ENCODE measurements around the gene SLC39A6. TPM values are rescaled to one million over a fixed set of nuclear protein-coding genes. Genes with fewer than 3 reads are reported as not detected.

SLC39A6 gene
- total and polyA plus RNA-seq, 12 donors: 4.3 to 79.1 (median 39.2) TPM

DNA sequence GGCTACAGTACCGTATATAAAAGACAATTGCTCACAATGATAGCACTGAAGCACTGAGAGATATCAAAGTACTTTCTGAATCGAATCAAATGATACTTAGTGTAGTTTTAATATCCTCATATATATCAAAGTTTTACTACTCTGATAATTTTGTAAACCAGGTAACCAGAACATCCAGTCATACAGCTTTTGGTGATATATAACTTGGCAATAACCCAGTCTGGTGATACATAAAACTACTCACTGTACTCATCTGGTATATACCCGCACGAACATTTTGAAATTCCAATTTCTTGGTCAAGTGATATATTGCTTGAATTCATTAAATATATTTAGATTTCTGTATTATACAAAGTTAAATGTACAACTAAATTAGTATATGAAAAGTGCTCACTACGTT lies 20.5 kb downstream of the SLC39A6 start:
- H3K9me3 ChIP-seq (replicated peaks in 1 of 3): no peaks in the 10 kb centered on the region
- H3K27me3 ChIP-seq: no peaks in the 10 kb centered on the region
- no peaks in the 10 kb centered on the region for H3K4me1 ChIP-seq (replicated peaks in 1 of 2)
- no peak overlapping the region for H3K27ac ChIP-seq
- TF ChIP-seq, protein P1, sequence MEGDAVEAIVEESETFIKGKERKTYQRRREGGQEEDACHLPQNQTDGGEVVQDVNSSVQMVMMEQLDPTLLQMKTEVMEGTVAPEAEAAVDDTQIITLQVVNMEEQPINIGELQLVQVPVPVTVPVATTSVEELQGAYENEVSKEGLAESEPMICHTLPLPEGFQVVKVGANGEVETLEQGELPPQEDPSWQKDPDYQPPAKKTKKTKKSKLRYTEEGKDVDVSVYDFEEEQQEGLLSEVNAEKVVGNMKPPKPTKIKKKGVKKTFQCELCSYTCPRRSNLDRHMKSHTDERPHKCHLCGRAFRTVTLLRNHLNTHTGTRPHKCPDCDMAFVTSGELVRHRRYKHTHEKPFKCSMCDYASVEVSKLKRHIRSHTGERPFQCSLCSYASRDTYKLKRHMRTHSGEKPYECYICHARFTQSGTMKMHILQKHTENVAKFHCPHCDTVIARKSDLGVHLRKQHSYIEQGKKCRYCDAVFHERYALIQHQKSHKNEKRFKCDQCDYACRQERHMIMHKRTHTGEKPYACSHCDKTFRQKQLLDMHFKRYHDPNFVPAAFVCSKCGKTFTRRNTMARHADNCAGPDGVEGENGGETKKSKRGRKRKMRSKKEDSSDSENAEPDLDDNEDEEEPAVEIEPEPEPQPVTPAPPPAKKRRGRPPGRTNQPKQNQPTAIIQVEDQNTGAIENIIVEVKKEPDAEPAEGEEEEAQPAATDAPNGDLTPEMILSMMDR (IDR thresholded peaks at IDR 0.05): no peak
- TF ChIP-seq POLR2A (IDR thresholded peaks at IDR 0.05): no peak
- intact Hi-C loops (cut with DNase I): no loop called here
- 89 to 96% (median 95%) methylated on average over 5 of the region's 5 CpGs for WGBS, 4 donors
- no peak for DNase-seq
- H3K36me3 ChIP-seq (replicated peaks in 1 of 2): peaks cover 0 to 33% of the 10 kb centered on the region in 2 donors
- H3K4me3 ChIP-seq: no peak overlapping the region

DNA sequence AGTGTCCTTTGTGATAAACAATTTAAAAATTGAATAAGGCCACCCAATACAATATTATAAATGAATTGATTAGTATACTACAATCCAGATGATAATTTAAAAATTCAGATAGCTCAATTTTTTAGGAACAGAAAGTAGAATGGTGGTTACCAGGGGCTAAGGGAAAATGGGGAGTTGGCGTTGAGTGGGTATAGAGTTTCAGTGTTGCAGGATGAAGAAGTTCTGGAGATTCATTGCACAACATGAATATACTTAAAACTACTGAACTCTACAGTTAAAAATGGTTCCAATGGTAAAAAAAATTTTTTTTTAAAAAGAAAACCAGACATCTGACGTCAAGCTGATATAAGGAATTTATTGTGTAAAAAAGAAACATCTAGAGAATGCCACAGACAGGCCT lies 20.9 kb downstream of the SLC39A6 start:
- intact Hi-C loops (cut with DNase I): no loop called here
- no peaks in the 10 kb centered on the region for H3K9me3 ChIP-seq (replicated peaks in 1 of 3)
- 41 to 44% (median 42%) methylated on average over 2 of the region's 2 CpGs for WGBS, 4 donors
- H3K27ac ChIP-seq: no peak overlapping the region
- no peak overlapping the region for H3K4me3 ChIP-seq
- H3K36me3 ChIP-seq (replicated peaks in 1 of 2): peaks cover 0 to 29% of the 10 kb centered on the region in 2 donors
- no peak for DNase-seq
- H3K4me1 ChIP-seq (replicated peaks in 1 of 2): no peaks in the 10 kb centered on the region
- no peaks in the 10 kb centered on the region for H3K27me3 ChIP-seq
- no peak for TF ChIP-seq POLR2A (IDR thresholded peaks at IDR 0.05)
- TF ChIP-seq, protein P1 (IDR thresholded peaks at IDR 0.05): no peak

DNA sequence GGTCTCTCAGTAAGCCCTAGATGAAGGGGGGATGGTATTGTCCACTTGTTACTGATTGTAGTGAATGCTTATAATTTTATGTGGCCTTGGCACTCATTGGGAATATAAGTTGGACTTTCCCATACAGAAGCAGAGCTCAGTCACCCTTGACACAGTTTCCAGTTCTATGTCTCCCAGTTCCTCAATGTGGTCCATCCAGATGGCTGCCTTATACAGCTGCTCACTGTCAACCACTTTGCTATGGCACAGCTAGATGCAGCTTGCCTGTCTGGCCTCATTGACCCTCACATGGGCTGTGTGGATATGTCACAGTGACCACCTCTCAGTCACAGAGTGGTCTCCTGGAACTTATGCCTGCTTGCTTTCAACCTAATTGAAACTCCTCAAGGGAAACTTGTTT lies 21.7 kb downstream of the SLC39A6 start:
- H3K36me3 ChIP-seq (replicated peaks in 1 of 2): peaks cover 0 to 22% of the 10 kb centered on the region in 2 donors
- no peaks in the 10 kb centered on the region for H3K4me1 ChIP-seq (replicated peaks in 1 of 2)
- TF ChIP-seq, protein P1 (IDR thresholded peaks at IDR 0.05): no peak
- no peak for TF ChIP-seq POLR2A (IDR thresholded peaks at IDR 0.05)
- H3K4me3 ChIP-seq: no peak overlapping the region
- H3K27me3 ChIP-seq: no peaks in the 10 kb centered on the region
- intact Hi-C loops (cut with DNase I): no loop called here
- no peaks in the 10 kb centered on the region for H3K9me3 ChIP-seq (replicated peaks in 1 of 3)
- no peak overlapping the region for H3K27ac ChIP-seq
- no peak for DNase-seq

GRCh38 chr18:36104749-36105148 lies 24.4 kb downstream of the SLC39A6 start:
- intact Hi-C loops (cut with DNase I): no loop called here
- H3K4me3 ChIP-seq: no peak overlapping the region
- WGBS, 4 donors: 67 to 94% (median 82%) methylated on average over 2 of the region's 2 CpGs
- H3K36me3 ChIP-seq (replicated peaks in 1 of 2): peaks cover 0 to 4% of the 10 kb centered on the region in 2 donors
- no peak for DNase-seq
- no peaks in the 10 kb centered on the region for H3K4me1 ChIP-seq (replicated peaks in 1 of 2)
- H3K9me3 ChIP-seq (replicated peaks in 1 of 3): no peaks in the 10 kb centered on the region
- H3K27me3 ChIP-seq: no peaks in the 10 kb centered on the region
- TF ChIP-seq, protein P1 (IDR thresholded peaks at IDR 0.05): no peak
- no peak for TF ChIP-seq POLR2A (IDR thresholded peaks at IDR 0.05)
- no peak overlapping the region for H3K27ac ChIP-seq

Data from adrenal gland (tissue), 12 donors.